H1 (cell line): ENCODE data around the gene CAMK1. TPM values are rescaled to one million over a fixed set of nuclear protein-coding genes. Genes with fewer than 3 reads are reported as not detected.

Source experiments
- CREB1 ChIP-seq: IDR thresholded peaks from 2 replicates; pipeline ENCODE4 v1.6.1; 2012; ENCODE audit warnings: inconsistent platforms
- JUN ChIP-seq: IDR thresholded peaks from 2 replicates; pipeline ENCODE4 v1.6.1; 2011; ENCODE audit warnings: low read depth, mild to moderate bottlenecking, improper control_type of control experiment, low read length
- NANOG ChIP-seq: IDR thresholded peaks from 2 replicates; pipeline ENCODE4 v1.6.1; 2011; ENCODE audit warnings: low read length, low read depth, mild to moderate bottlenecking, inconsistent platforms; ENCODE audit not compliant: insufficient read depth, poor library complexity, severe bottlenecking
- TBP ChIP-seq: IDR thresholded peaks from 2 replicates; pipeline ENCODE4 v1.6.1; 2011; ENCODE audit warnings: low read depth, low read length, improper control_type of control experiment
- polyA plus RNA-seq, 7 experiments: library from polyadenylated mRNA; depleted of rRNA in 3 of 7; stranded (reverse) in 5 of 7; unstranded in 2 of 7; fragments of >200 nt in 5 of 7; fragments of 200-250 nt in 2 of 7; gene quantifications; 1 replicate in 5 of 7; 2 replicates in 1 of 7; 4 replicates in 1 of 7; pipeline versions ENCODE4 v1.2.1 to v1.2.3, GENCODE V29; 2011 to 2013; ENCODE audit warnings: missing spikeins in 2 of 7, mixed read lengths in 2 of 7
- total RNA-seq: library from RNA; stranded (reverse); fragmentation: NEBNext Ultra II Directional; extraction: Animal tissue kit (Norgen Biotek cat#: 25700); gene quantifications from 2 replicates; pipeline ENCODE4 v1.2.1, GENCODE V29; 2021

CAMK1 gene
- total and polyA plus RNA-seq, 2 of the 8 experiments (the other 6 are each of a cell fraction or from before 2014, with no cell fraction given), result 4.9 to 5.1 TPM

GRCh38 chr3:9731206-9732079 lies 38.3 kb downstream of the CAMK1 start, which contains the start of gene BRPF1 (continued):
- no peak for TF ChIP-seq NANOG
- peak; percentile 73; the same call in 1 of the 2 replicates for TF ChIP-seq CREB1
- TF ChIP-seq TBP, result peak; percentile 62; the same call in 1 of the 2 replicates
- no peak for TF ChIP-seq JUN
